H9 (cell line): ENCODE measurements around the gene TTC39A. TPM values are rescaled to one million over a fixed set of nuclear protein-coding genes. Genes with fewer than 3 reads are reported as not detected.

ENCODE experiments used
- DNase-seq: peaks from one replicate; pipeline ENCODE4 v3.0.0-alpha.2; 2017
- H2AFZ ChIP-seq: one replicate; pipeline ENCODE4 v1.6.1; 2013; ENCODE audit warnings: mild to moderate bottlenecking, low read length, control low read depth, moderate library complexity
- H2AK5ac ChIP-seq: 2 replicates; pipeline ENCODE4 v1.6.1; 2013; ENCODE audit warnings: low read length, control low read depth, mixed read lengths; ENCODE audit not compliant: insufficient read length
- H2BK120ac ChIP-seq: one replicate; pipeline ENCODE4 v1.6.1; 2013; ENCODE audit warnings: low read depth, mild to moderate bottlenecking, low read length, control low read depth, inconsistent platforms; ENCODE audit not compliant: poor library complexity, severe bottlenecking
- H2BK12ac ChIP-seq: 2 replicates; pipeline ENCODE4 v1.6.1; 2013; ENCODE audit warnings: low read length, control low read depth, mixed read lengths, low read depth; ENCODE audit not compliant: insufficient read length
- H2BK15ac ChIP-seq: 2 replicates; pipeline ENCODE4 v1.6.1; 2013; ENCODE audit warnings: low read depth, low read length, control low read depth
- H2BK20ac ChIP-seq: one replicate; pipeline ENCODE4 v1.6.1; 2013; ENCODE audit warnings: low read depth, mild to moderate bottlenecking, low read length, control low read depth, inconsistent platforms; ENCODE audit not compliant: poor library complexity, severe bottlenecking
- H2BK5ac ChIP-seq: 2 replicates; pipeline ENCODE4 v1.6.1; 2013; ENCODE audit warnings: low read length, control low read depth, mixed read lengths; ENCODE audit not compliant: insufficient read length
- H3K14ac ChIP-seq: 2 replicates; pipeline ENCODE4 v1.6.1; 2013; ENCODE audit warnings: low read length, control low read depth; ENCODE audit not compliant: insufficient read depth
- H3K18ac ChIP-seq: 2 replicates; pipeline ENCODE4 v1.6.1; 2013; ENCODE audit warnings: low read depth, mild to moderate bottlenecking, mixed read lengths, low read length, control low read depth; ENCODE audit not compliant: insufficient read length
- H3K23ac ChIP-seq: 2 replicates; pipeline ENCODE4 v1.6.1; 2013; ENCODE audit warnings: low read length, control low read depth, mixed read lengths, low read depth; ENCODE audit not compliant: insufficient read length
- H3K23me2 ChIP-seq: 2 replicates; pipeline ENCODE4 v1.6.1; 2013; ENCODE audit warnings: low read depth, mild to moderate bottlenecking, mixed read lengths, low read length, control low read depth; ENCODE audit not compliant: insufficient read length, poor library complexity, severe bottlenecking
- H3K27ac ChIP-seq: 2 replicates; pipeline ENCODE4 v1.5.1; 2013; ENCODE audit warnings: low read length, control low read depth, mixed read lengths, low read depth; ENCODE audit not compliant: insufficient read length
- H3K27me3 ChIP-seq: 2 replicates; pipeline ENCODE4 v1.6.1; 2013; ENCODE audit warnings: low read length, control low read depth, inconsistent platforms; ENCODE audit not compliant: insufficient read depth
- H3K4ac ChIP-seq: 2 replicates; pipeline ENCODE4 v1.6.1; 2013; ENCODE audit warnings: low read depth, mild to moderate bottlenecking, control low read depth, inconsistent platforms, low read length, moderate library complexity
- H3K4me1 ChIP-seq: 2 replicates; pipeline ENCODE4 v1.6.1; 2013; ENCODE audit warnings: low read length, control low read depth, inconsistent platforms; ENCODE audit not compliant: insufficient read depth
- H3K4me2 ChIP-seq: 2 replicates; pipeline ENCODE4 v1.6.1; 2013; ENCODE audit warnings: low read length, control low read depth, mixed read lengths; ENCODE audit not compliant: insufficient read length, insufficient read depth
- H3K56ac ChIP-seq: 2 replicates; pipeline ENCODE4 v1.6.1; 2013; ENCODE audit warnings: low read depth, mild to moderate bottlenecking, mixed read lengths, low read length, control low read depth; ENCODE audit not compliant: insufficient read length
- H3K79me1 ChIP-seq: 2 replicates; pipeline ENCODE4 v1.6.1; 2013; ENCODE audit warnings: low read depth, mild to moderate bottlenecking, moderate library complexity, low read length, control low read depth, inconsistent platforms; ENCODE audit not compliant: insufficient read depth, poor library complexity, severe bottlenecking
- H3K79me2 ChIP-seq: 2 replicates; pipeline ENCODE4 v1.6.1; 2013; ENCODE audit warnings: low read length, control low read depth, inconsistent platforms; ENCODE audit not compliant: insufficient read depth
- H3K9ac ChIP-seq: 2 replicates; pipeline ENCODE4 v1.6.1; 2013; ENCODE audit warnings: low read length, control low read depth, mixed read lengths; ENCODE audit not compliant: insufficient read length; ENCODE audit errors: extremely low read depth
- H3K9me3 ChIP-seq: one replicate; pipeline ENCODE4 v1.6.1; 2013; ENCODE audit warnings: low read depth, low read length, inconsistent platforms; ENCODE audit not compliant: control insufficient read depth
- H3T11ph ChIP-seq: one replicate; pipeline ENCODE4 v1.6.1; 2013; ENCODE audit warnings: mild to moderate bottlenecking, low read length, control low read depth, inconsistent platforms
- H4K20me1 ChIP-seq: one replicate; pipeline ENCODE4 v1.6.1; 2013; ENCODE audit not compliant: control insufficient read depth, insufficient read length, insufficient read depth
- H4K5ac ChIP-seq: 2 replicates; pipeline ENCODE4 v1.6.1; 2013; ENCODE audit warnings: low read depth, mild to moderate bottlenecking, mixed read lengths, low read length, control low read depth; ENCODE audit not compliant: insufficient read length
- H4K8ac ChIP-seq: replicated peaks from 2 replicates; pipeline ENCODE4 v1.6.1; 2013; ENCODE audit warnings: low read length, control low read depth, mixed read lengths, low read depth; ENCODE audit not compliant: insufficient read length
- H4K91ac ChIP-seq: 2 replicates; pipeline ENCODE4 v1.6.1; 2013; ENCODE audit warnings: low read depth, mild to moderate bottlenecking, moderate library complexity, mixed read lengths, low read length, control low read depth; ENCODE audit not compliant: insufficient read length
- H3K27ac Mint-ChIP-seq, 3 experiments: 2 replicates in 2 of 3; 3 replicates in 1 of 3; pipeline ENCODE4 v1.8.0; 2020 to 2021; ENCODE audit warnings: mixed read lengths in 3 of 3, mild to moderate bottlenecking in 1 of 3, moderate library complexity in 1 of 3
- H3K27me3 Mint-ChIP-seq: 2 replicates; pipeline ENCODE4 v1.8.0; 2021; ENCODE audit warnings: low read depth, mild to moderate bottlenecking, moderate library complexity, mixed read lengths
- H3K36me3 Mint-ChIP-seq, 3 experiments: 2 replicates in 2 of 3; 3 replicates in 1 of 3; pipeline ENCODE4 v1.8.0; 2020 to 2021; ENCODE audit warnings: low read depth in 3 of 3, mixed read lengths in 3 of 3; ENCODE audit not compliant: insufficient read depth in 1 of 3
- H3K4me1 Mint-ChIP-seq, 2 experiments: 2 replicates each; pipeline ENCODE4 v1.8.0; 2020; ENCODE audit warnings: mixed read lengths in 2 of 2
- H3K4me3 Mint-ChIP-seq, 2 experiments: 2 replicates in 1 of 2; 3 replicates in 1 of 2; pipeline ENCODE4 v1.8.0; 2020 to 2021; ENCODE audit warnings: mild to moderate bottlenecking in 2 of 2, mixed read lengths in 2 of 2, moderate library complexity in 1 of 2
- H3K9me3 Mint-ChIP-seq, 2 experiments: 2 replicates in 1 of 2; 3 replicates in 1 of 2; pipeline ENCODE4 v1.8.0; 2020; ENCODE audit warnings: mild to moderate bottlenecking in 2 of 2, mixed read lengths in 2 of 2, moderate library complexity in 1 of 2
- WGBS: extraction: QIAGEN DNeasy Blood & Tissue Kit; methylation state at CpG from one replicate; pipeline ENCODE4 v1.1.7; 2013; ENCODE audit warnings: missing lambda C conversion rate, low lambda C conversion rate, mixed read lengths; ENCODE audit not compliant: insufficient read length; ENCODE audit errors: extremely low coverage; 5-methylcytosine and 5-hydroxymethylcytosine counted together
- total RNA-seq: library from RNA; stranded (reverse); gene quantifications from 2 replicates; pipeline ENCODE4 v1.2.1, GENCODE V29; 2021
- TF ChIP-seq, protein P1 (sequence below): fragments of 200-600 bp; sonication (generic); conservative IDR thresholded peaks from 3 replicates; pipeline ENCODE4 v1.8.0; 2021; ENCODE audit warnings: antibody characterized with exemption, mild to moderate bottlenecking

The TTC39A gene
- total RNA-seq, 1 experiment from 2014 or later, result 7.7 TPM

DNA sequence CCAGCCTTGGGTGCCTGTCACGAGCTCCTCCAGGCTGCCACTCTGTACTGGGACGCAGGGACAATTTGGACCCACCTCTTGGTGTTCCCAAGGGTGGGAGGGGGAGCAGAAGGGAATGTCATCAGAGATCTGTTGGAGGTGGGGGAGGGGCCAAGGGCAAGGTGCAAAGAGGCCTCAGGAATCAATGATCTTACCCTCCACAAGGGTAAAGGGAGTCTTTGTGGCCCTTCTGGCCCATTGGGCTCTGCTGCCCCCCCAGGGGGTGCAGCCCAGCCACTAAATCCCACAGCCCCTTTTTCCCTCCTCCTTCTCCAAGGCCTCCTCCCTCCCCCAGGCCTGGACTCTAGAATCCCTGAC is 8.5 kb downstream of the TTC39A start:
- Histone ChIP-seq H4K91ac (no peak overlapping the region), H2BK5ac (no peak overlapping the region), H3K9ac (no peak overlapping the region), H3K79me1 (no peaks in the 10 kb centered on the region), H2BK120ac (no peak overlapping the region), H3K4ac (no peak overlapping the region), H3T11ph (no peak overlapping the region), H2BK15ac (no peak overlapping the region), H3K27ac (no peak overlapping the region), H3K9me3 (no peaks in the 10 kb centered on the region), H3K14ac (no peak overlapping the region), H3K18ac (no peak overlapping the region), H3K79me2 (no peaks in the 10 kb centered on the region), H3K23ac (no peak overlapping the region), H2AK5ac (no peak overlapping the region), H4K8ac (no peak overlapping the region), H4K5ac (no peak overlapping the region), H2BK20ac (no peak overlapping the region), H4K20me1 (no peaks in the 10 kb centered on the region), H2AFZ (no peak overlapping the region), H3K56ac (no peak overlapping the region), H3K27me3 (no peaks in the 10 kb centered on the region), H2BK12ac (no peak overlapping the region), H3K23me2 (no peaks in the 10 kb centered on the region), H3K4me1 (no peaks in the 10 kb centered on the region), H3K4me2 (no peak overlapping the region)
- TF ChIP-seq, protein P1, sequence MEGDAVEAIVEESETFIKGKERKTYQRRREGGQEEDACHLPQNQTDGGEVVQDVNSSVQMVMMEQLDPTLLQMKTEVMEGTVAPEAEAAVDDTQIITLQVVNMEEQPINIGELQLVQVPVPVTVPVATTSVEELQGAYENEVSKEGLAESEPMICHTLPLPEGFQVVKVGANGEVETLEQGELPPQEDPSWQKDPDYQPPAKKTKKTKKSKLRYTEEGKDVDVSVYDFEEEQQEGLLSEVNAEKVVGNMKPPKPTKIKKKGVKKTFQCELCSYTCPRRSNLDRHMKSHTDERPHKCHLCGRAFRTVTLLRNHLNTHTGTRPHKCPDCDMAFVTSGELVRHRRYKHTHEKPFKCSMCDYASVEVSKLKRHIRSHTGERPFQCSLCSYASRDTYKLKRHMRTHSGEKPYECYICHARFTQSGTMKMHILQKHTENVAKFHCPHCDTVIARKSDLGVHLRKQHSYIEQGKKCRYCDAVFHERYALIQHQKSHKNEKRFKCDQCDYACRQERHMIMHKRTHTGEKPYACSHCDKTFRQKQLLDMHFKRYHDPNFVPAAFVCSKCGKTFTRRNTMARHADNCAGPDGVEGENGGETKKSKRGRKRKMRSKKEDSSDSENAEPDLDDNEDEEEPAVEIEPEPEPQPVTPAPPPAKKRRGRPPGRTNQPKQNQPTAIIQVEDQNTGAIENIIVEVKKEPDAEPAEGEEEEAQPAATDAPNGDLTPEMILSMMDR, result no peak
- no CpG with 5 or more reads among the region's 2 CpGs for WGBS
- H3K4me3 Mint-ChIP-seq, result no peak overlapping the region
- peaks cover 6% of the 10 kb centered on the region; the same call in 1 of the 2 replicates for H3K27me3 Mint-ChIP-seq
- no peaks in the 10 kb centered on the region for H3K36me3 Mint-ChIP-seq
- H3K27ac Mint-ChIP-seq, result peak overlapping the region in 1 of 3 experiments; percentile 82; a peak in 1 of 7 replicates
- H3K4me1 Mint-ChIP-seq, result peaks cover 16 to 30% of the 10 kb centered on the region in 2 experiments
- no peaks in the 10 kb centered on the region for H3K9me3 Mint-ChIP-seq
- no peak for DNase-seq
